ENCODE measurements around the gene PPIP5K1.

DNA sequence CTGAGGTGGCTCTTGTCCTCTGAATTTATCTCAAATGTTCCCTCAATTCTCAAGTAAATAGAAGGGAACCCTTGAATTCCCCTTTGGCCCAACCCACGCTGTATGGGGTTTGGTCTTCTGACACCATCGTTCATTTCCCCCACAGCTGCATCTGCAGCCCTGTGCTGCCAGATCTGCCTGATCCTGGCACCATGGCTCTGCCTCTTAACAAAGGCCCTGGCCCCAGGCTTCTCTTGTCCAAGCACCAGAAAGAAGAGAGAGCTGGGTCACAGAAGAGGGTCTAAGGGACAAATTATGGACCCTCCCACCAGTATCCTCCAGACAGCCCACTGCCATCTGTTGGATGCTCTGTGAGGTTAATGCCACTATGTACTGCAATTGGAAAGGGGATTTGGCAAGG lies 70.8 kb downstream of the PPIP5K1 start:
- TF ChIP-seq, protein P1, sequence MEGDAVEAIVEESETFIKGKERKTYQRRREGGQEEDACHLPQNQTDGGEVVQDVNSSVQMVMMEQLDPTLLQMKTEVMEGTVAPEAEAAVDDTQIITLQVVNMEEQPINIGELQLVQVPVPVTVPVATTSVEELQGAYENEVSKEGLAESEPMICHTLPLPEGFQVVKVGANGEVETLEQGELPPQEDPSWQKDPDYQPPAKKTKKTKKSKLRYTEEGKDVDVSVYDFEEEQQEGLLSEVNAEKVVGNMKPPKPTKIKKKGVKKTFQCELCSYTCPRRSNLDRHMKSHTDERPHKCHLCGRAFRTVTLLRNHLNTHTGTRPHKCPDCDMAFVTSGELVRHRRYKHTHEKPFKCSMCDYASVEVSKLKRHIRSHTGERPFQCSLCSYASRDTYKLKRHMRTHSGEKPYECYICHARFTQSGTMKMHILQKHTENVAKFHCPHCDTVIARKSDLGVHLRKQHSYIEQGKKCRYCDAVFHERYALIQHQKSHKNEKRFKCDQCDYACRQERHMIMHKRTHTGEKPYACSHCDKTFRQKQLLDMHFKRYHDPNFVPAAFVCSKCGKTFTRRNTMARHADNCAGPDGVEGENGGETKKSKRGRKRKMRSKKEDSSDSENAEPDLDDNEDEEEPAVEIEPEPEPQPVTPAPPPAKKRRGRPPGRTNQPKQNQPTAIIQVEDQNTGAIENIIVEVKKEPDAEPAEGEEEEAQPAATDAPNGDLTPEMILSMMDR (IDR thresholded peaks at IDR 0.05) = no peak
- TF ChIP-seq POLR2A (IDR thresholded peaks at IDR 0.05) = no peak
